ENCODE results near the gene DPP10.

DNA sequence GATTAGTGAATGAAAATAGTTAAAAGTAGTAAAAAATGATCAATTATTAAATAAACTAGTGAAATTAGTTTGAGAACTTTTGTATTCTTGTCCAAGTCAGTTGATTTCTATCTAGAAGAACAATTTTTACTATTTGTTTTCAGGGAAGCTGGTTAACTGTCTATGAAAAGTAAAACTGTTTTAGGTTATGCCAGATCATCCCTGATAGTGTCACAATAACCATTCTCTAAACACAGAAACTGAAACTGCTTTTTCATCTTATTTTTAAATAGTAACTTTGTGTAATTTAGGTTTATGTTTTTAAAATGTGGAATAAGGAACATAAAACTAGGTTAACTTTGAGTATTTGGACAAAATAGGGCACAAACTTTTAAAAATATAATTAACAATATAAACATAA lies 1087.2 kb downstream of the DPP10 start:
- TF ChIP-seq, protein P1, sequence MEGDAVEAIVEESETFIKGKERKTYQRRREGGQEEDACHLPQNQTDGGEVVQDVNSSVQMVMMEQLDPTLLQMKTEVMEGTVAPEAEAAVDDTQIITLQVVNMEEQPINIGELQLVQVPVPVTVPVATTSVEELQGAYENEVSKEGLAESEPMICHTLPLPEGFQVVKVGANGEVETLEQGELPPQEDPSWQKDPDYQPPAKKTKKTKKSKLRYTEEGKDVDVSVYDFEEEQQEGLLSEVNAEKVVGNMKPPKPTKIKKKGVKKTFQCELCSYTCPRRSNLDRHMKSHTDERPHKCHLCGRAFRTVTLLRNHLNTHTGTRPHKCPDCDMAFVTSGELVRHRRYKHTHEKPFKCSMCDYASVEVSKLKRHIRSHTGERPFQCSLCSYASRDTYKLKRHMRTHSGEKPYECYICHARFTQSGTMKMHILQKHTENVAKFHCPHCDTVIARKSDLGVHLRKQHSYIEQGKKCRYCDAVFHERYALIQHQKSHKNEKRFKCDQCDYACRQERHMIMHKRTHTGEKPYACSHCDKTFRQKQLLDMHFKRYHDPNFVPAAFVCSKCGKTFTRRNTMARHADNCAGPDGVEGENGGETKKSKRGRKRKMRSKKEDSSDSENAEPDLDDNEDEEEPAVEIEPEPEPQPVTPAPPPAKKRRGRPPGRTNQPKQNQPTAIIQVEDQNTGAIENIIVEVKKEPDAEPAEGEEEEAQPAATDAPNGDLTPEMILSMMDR (IDR thresholded peaks at IDR 0.05) = no peak
- no peak for TF ChIP-seq POLR2A (IDR thresholded peaks at IDR 0.05)
- TF ChIP-seq POLR2AphosphoS5 (IDR thresholded peaks at IDR 0.05) = no peak
